Measurements from ENCODE around the gene BSDC1.
"Not testable (repeated sequence)": the region's sequence is repeated elsewhere in the genome, so short reads cannot be mapped to it uniquely, and the experiment has no call there.

- not testable (repeated sequence) for TF ChIP-seq POLR2AphosphoS5 (IDR thresholded peaks at IDR 0.05; ENCODE audit: low read length); FOS (IDR thresholded peaks at IDR 0.05; ENCODE audit: borderline replicate concordance, extremely low read depth, insufficient read length)
These were observed 38.5 kb downstream of the BSDC1 start for GRCh38 chr1:32355778-32356177.

All from GM12878 (cell line).